K562 (cell line): Measurements from ENCODE around the gene IL17F. TPM values are rescaled to one million over a fixed set of nuclear protein-coding genes. Genes with fewer than 3 reads are reported as not detected.

ENCODE experiments used
- ATAC-seq: fragments of 200-7000 bp; cut with Tn5 transposase; 3 replicates; pipeline ENCODE4 v1.9.1; 2020; ENCODE audit warnings: moderate library complexity
- BruUV-seq: library from RNA; stranded (reverse); fragments of 400-500 nt; replicated peaks from 2 replicates; lab custom pipeline; 2021; lab: Mats Ljungman, UMichigan
- CTCF ChIA-PET: fragments of 300-600 bp; formaldehyde crosslinking; extraction: SDS; loops from one replicate; lab custom pipeline; 2021; ENCODE audit warnings: low intra/inter-chr PET ratio; lab: Yijun Ruan, JAX
- POLR2A ChIA-PET: fragments of 300-600, 350-650 bp; sonication (Branson Sonifier 250); formaldehyde crosslinking; extraction: SDS; loops from one replicate; lab custom pipeline; 2021; ENCODE audit warnings: antibody characterized with exemption, inconsistent platforms; lab: Yijun Ruan, JAX
- DNase-seq, 4 experiments: peaks; one replicate each; pipeline versions ENCODE4 v3.0.0 to v3.0.0-alpha.2; 2011 to 2018; ENCODE audit warnings: low spot score in 3 of 4, mixed read lengths in 3 of 4; ENCODE audit errors: extremely low read depth in 1 of 4
- FAIRE-seq: peaks from 2 replicates; lab custom pipeline; 2011; peaks lifted over from hg19 to GRCh38; lab: Jason Lieb, UNC
- H2AFZ ChIP-seq: 2 replicates; pipeline ENCODE4 v1.6.0; 2011; ENCODE audit warnings: low read depth, low read length, control low read depth, inconsistent platforms
- H3K27ac ChIP-seq: fragments of 200-600 bp; 3 replicates; pipeline ENCODE4 v1.8.0; 2011; ENCODE audit warnings: low read depth, mild to moderate bottlenecking, control low read depth, inconsistent platforms, low read length, moderate library complexity, mixed read lengths; ENCODE audit errors: extremely low read depth
- H3K27me3 ChIP-seq, 2 experiments: fragments of 300-600 bp in 1 of 2; 2 replicates in 1 of 2; 3 replicates in 1 of 2; pipeline versions ENCODE4 v1.6.0 to v1.8.0; 2011; ENCODE audit warnings: inconsistent platforms in 2 of 2, low read length in 2 of 2, mild to moderate bottlenecking in 1 of 2, mixed read lengths in 1 of 2, moderate library complexity in 1 of 2; ENCODE audit not compliant: control insufficient read depth in 2 of 2, insufficient read depth in 2 of 2
- H3K36me3 ChIP-seq: fragments of 300-600 bp; 3 replicates; pipeline ENCODE4 v1.8.0; 2011; ENCODE audit warnings: mild to moderate bottlenecking, low read length, inconsistent platforms; ENCODE audit not compliant: control insufficient read depth, insufficient read depth
- H3K4me1 ChIP-seq, 2 experiments: fragments of 200-600 bp in 1 of 2; replicated peaks in 1 of 2; 2 replicates in 1 of 2; 3 replicates in 1 of 2; pipeline versions ENCODE4 v1.5.1 to v1.8.0; 2011; ENCODE audit warnings: inconsistent platforms in 2 of 2, low read length in 2 of 2, mild to moderate bottlenecking in 1 of 2, mixed read lengths in 1 of 2, moderate library complexity in 1 of 2; ENCODE audit not compliant: control insufficient read depth in 2 of 2, insufficient read depth in 2 of 2
- H3K4me2 ChIP-seq: 2 replicates; pipeline ENCODE4 v1.6.1; 2011; ENCODE audit warnings: low read length, control low read depth, inconsistent platforms, mixed read lengths; ENCODE audit not compliant: insufficient read depth
- H3K4me3 ChIP-seq: fragments of 200-600 bp; sonication (generic), shearing (Covaris generic); 2 replicates; pipeline ENCODE4 v1.5.1; 2016; ENCODE audit warnings: control low read depth, inconsistent platforms
- H3K79me2 ChIP-seq: fragments of 200-600 bp; 3 replicates; pipeline ENCODE4 v1.8.0; 2011; ENCODE audit warnings: low read length, inconsistent platforms; ENCODE audit not compliant: control insufficient read depth, insufficient read depth
- H3K9ac ChIP-seq, 2 experiments: 2 replicates each; pipeline versions ENCODE4 v1.6.0 to v1.6.1; 2011; ENCODE audit warnings: low read depth in 2 of 2, low read length in 2 of 2, control low read depth in 1 of 2, inconsistent platforms in 1 of 2, mild to moderate bottlenecking in 1 of 2, mixed read lengths in 1 of 2; ENCODE audit not compliant: insufficient read depth in 1 of 2
- H3K9me1 ChIP-seq: one replicate; pipeline ENCODE4 v1.6.0; 2011; ENCODE audit warnings: inconsistent platforms, mild to moderate bottlenecking, low read length, moderate library complexity; ENCODE audit not compliant: control insufficient read depth, insufficient read depth
- H3K9me3 ChIP-seq: replicated peaks from 2 replicates; pipeline ENCODE4 v1.5.1; 2011; ENCODE audit warnings: low read depth, low read length, inconsistent platforms; ENCODE audit not compliant: control insufficient read depth, insufficient read depth
- H4K20me1 ChIP-seq: replicated peaks from 2 replicates; pipeline ENCODE4 v1.6.1; 2011; ENCODE audit warnings: low read length, inconsistent platforms, mixed read lengths; ENCODE audit not compliant: control insufficient read depth, insufficient read depth
- AFF1 ChIP-seq, 2 experiments: fragments of 450-650 bp; IDR thresholded peaks; 2 replicates each; pipeline ENCODE4 v1.6.1; 2018; ENCODE audit warnings: mild to moderate bottlenecking in 2 of 2, low read depth in 1 of 2; ENCODE audit not compliant: partially characterized antibody in 2 of 2
- CREB3 ChIP-seq: fragments of 450-650 bp; conservative IDR thresholded peaks from 2 replicates; pipeline ENCODE4 v1.6.1; 2016; ENCODE audit warnings: missing genetic modification characterization, low read depth, mild to moderate bottlenecking, missing compliant biosample characterization, moderate library complexity
- SP1 ChIP-seq: sonication (generic); formaldehyde crosslinking; IDR thresholded peaks from 2 replicates; pipeline ENCODE4 v1.8.1; 2022; ENCODE audit warnings: mild to moderate bottlenecking, missing genetic modification reagents
- ZNF57 ChIP-seq: fragments of 450-650 bp; formaldehyde crosslinking; IDR thresholded peaks from 2 replicates; pipeline ENCODE4 v1.4.0; 2020; ENCODE audit warnings: mild to moderate bottlenecking, moderate library complexity
- WGBS: fragments of 100-300 bp; shearing (Covaris generic); methylation state at CpG from one replicate; pipeline ENCODE4 v1.1.6; 2016; ENCODE audit warnings: low coverage, mixed read lengths; ENCODE audit not compliant: insufficient coverage; ENCODE audit errors: missing lambda C conversion rate; 5-methylcytosine and 5-hydroxymethylcytosine counted together
- in situ Hi-C: fragments of 300-500 bp; cut with MboI; formaldehyde crosslinking; loops from 4 replicates; pipeline ENCODE4 v1.15.0; 2018; ENCODE audit warnings: inconsistent platforms, mixed read lengths
- intact Hi-C: fragments of 100-400 bp; cut with micrococcal nuclease; formaldehyde crosslinking; loops from 2 replicates; pipeline ENCODE4 v1.14.2; 2022
- polyA plus RNA-seq, 8 experiments: library from polyadenylated mRNA; depleted of rRNA in 4 of 8; stranded (reverse) in 5 of 8; unstranded in 3 of 8; fragments of >200 nt; fragmentation: Nextera tagmentation in 2 of 8; fragmentation: Illumina TruSeq in 1 of 8; extraction: Ambion mirVana in 2 of 8; extraction: Trizol in 1 of 8; gene quantifications; 2 replicates each; pipeline versions ENCODE4 v1.2.1 to v1.2.3, GENCODE V29; 2011 to 2014; ENCODE audit warnings: inconsistent platforms in 1 of 8, missing spikeins in 1 of 8
- total RNA-seq, 7 experiments: library from RNA; depleted of rRNA in 6 of 7; stranded (reverse); fragments of >200 nt in 6 of 7; fragmentation: Illumina TruSeq in 2 of 7; extraction: Trizol in 2 of 7; gene quantifications; 2 replicates each; pipeline versions ENCODE4 v1.2.1 to v1.2.3, GENCODE V29; 2011 to 2021; ENCODE audit warnings: low replicate concordance in 1 of 7
- TF ChIP-seq, protein P1 (sequence below): conservative IDR thresholded peaks from 2 replicates; pipeline ENCODE4 v1.6.1; 2011; ENCODE audit warnings: low read depth, mild to moderate bottlenecking, low read length; ENCODE audit not compliant: control insufficient read depth
- TF ChIP-seq, protein P2 (sequence below), 2 experiments: fragments of 150-350 bp in 1 of 2; IDR thresholded peaks; 2 replicates each; pipeline ENCODE4 v1.6.1; 2012 to 2016; ENCODE audit warnings: low read depth in 2 of 2, low read length in 2 of 2, mild to moderate bottlenecking in 1 of 2, moderate library complexity in 1 of 2

Gene IL17F
- total and polyA plus RNA-seq, 9 of the 15 experiments (the other 6 are each of a cell fraction or from before 2014, with no cell fraction given) = not detected

GRCh38 chr6:52262620-52263344 is 18.5 kb upstream of the IL17F start:
- in situ Hi-C loops (loop anchor here (5.0 kb wide), 1 partner anchor 100 kb away; no protein-coding TSS in a partner anchor), intact Hi-C loops (no loop called here)
- ATAC-seq (no peak), FAIRE-seq (no peak), DNase-seq (no peak)
- H3K9ac ChIP-seq = no peak overlapping the region
- no peaks in the 10 kb centered on the region for H3K9me3 ChIP-seq
- BruUV-seq = no TSS peak
- ChIA-PET CTCF (no interaction called here), POLR2A (interaction anchor here (1.1 to 2.2 kb wide), 2 partner anchors 20 to 22 kb away, joined by 6 read pairs; partner anchors contain the start of gene MCM3)
- no peaks in the 10 kb centered on the region for H3K27me3 ChIP-seq
- no peak overlapping the region for H3K4me2 ChIP-seq
- no peaks in the 10 kb centered on the region for H3K9me1 ChIP-seq
- H3K79me2 ChIP-seq = no peaks in the 10 kb centered on the region
- H3K27ac ChIP-seq = no peak overlapping the region
- H2AFZ ChIP-seq = no peak overlapping the region
- no peak overlapping the region for H3K4me3 ChIP-seq
- peaks cover 64% of the 10 kb centered on the region for H3K36me3 ChIP-seq
- no peaks in the 10 kb centered on the region for H3K4me1 ChIP-seq
- 92% methylated on average over 9 of the region's 9 CpGs for WGBS
- no peaks in the 10 kb centered on the region; the same call in 1 of the 2 replicates for H4K20me1 ChIP-seq
- TF ChIP-seq CREB3 (tag) = no peak
- TF ChIP-seq SP1 (CRISPR knock-in tag) = no peak
- TF ChIP-seq ZNF57 (CRISPR knock-in tag) = no peak
- TF ChIP-seq, protein P1, sequence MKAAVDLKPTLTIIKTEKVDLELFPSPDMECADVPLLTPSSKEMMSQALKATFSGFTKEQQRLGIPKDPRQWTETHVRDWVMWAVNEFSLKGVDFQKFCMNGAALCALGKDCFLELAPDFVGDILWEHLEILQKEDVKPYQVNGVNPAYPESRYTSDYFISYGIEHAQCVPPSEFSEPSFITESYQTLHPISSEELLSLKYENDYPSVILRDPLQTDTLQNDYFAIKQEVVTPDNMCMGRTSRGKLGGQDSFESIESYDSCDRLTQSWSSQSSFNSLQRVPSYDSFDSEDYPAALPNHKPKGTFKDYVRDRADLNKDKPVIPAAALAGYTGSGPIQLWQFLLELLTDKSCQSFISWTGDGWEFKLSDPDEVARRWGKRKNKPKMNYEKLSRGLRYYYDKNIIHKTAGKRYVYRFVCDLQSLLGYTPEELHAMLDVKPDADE = no peak
- no peak for TF ChIP-seq AFF1 (IDR thresholded peaks at IDR 0.05; ENCODE audit: low read depth in 1 of 2, partially characterized antibody in 2 of 2)
- TF ChIP-seq, protein P2, sequence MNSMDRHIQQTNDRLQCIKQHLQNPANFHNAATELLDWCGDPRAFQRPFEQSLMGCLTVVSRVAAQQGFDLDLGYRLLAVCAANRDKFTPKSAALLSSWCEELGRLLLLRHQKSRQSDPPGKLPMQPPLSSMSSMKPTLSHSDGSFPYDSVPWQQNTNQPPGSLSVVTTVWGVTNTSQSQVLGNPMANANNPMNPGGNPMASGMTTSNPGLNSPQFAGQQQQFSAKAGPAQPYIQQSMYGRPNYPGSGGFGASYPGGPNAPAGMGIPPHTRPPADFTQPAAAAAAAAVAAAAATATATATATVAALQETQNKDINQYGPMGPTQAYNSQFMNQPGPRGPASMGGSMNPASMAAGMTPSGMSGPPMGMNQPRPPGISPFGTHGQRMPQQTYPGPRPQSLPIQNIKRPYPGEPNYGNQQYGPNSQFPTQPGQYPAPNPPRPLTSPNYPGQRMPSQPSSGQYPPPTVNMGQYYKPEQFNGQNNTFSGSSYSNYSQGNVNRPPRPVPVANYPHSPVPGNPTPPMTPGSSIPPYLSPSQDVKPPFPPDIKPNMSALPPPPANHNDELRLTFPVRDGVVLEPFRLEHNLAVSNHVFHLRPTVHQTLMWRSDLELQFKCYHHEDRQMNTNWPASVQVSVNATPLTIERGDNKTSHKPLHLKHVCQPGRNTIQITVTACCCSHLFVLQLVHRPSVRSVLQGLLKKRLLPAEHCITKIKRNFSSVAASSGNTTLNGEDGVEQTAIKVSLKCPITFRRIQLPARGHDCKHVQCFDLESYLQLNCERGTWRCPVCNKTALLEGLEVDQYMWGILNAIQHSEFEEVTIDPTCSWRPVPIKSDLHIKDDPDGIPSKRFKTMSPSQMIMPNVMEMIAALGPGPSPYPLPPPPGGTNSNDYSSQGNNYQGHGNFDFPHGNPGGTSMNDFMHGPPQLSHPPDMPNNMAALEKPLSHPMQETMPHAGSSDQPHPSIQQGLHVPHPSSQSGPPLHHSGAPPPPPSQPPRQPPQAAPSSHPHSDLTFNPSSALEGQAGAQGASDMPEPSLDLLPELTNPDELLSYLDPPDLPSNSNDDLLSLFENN (IDR thresholded peaks at IDR 0.05; ENCODE audit: low read depth in 2 of 2, low read length in 2 of 2) = no peak
